K562 (cell line): ENCODE results near the gene QPRT. TPM values are rescaled to one million over a fixed set of nuclear protein-coding genes. Genes with fewer than 3 reads are reported as not detected.
A peak's percentile ranks its signal among the peaks of the same experiment; 100 is the strongest.

ENCODE experiments used
- ATAC-seq: fragments of 200-7000 bp; cut with Tn5 transposase; 3 replicates; pipeline ENCODE4 v1.9.1; 2020; ENCODE audit warnings: moderate library complexity
- BruUV-seq: library from RNA; stranded (reverse); fragments of 400-500 nt; replicated peaks from 2 replicates; lab custom pipeline; 2021; lab: Mats Ljungman, UMichigan
- CTCF ChIA-PET: fragments of 300-600 bp; formaldehyde crosslinking; extraction: SDS; loops from one replicate; lab custom pipeline; 2021; ENCODE audit warnings: low intra/inter-chr PET ratio; lab: Yijun Ruan, JAX
- POLR2A ChIA-PET: fragments of 300-600, 350-650 bp; sonication (Branson Sonifier 250); formaldehyde crosslinking; extraction: SDS; loops from one replicate; lab custom pipeline; 2021; ENCODE audit warnings: antibody characterized with exemption, inconsistent platforms; lab: Yijun Ruan, JAX
- DNase-seq, 4 experiments: peaks; one replicate each; pipeline versions ENCODE4 v3.0.0 to v3.0.0-alpha.2; 2011 to 2018; ENCODE audit warnings: low spot score in 3 of 4, mixed read lengths in 3 of 4; ENCODE audit errors: extremely low read depth in 1 of 4
- FAIRE-seq: peaks from 2 replicates; lab custom pipeline; 2011; peaks lifted over from hg19 to GRCh38; lab: Jason Lieb, UNC
- H2AFZ ChIP-seq: 2 replicates; pipeline ENCODE4 v1.6.0; 2011; ENCODE audit warnings: low read depth, low read length, control low read depth, inconsistent platforms
- H3K27ac ChIP-seq: fragments of 200-600 bp; 3 replicates; pipeline ENCODE4 v1.8.0; 2011; ENCODE audit warnings: low read depth, mild to moderate bottlenecking, control low read depth, inconsistent platforms, low read length, moderate library complexity, mixed read lengths; ENCODE audit errors: extremely low read depth
- H3K27me3 ChIP-seq, 2 experiments: fragments of 300-600 bp in 1 of 2; 2 replicates in 1 of 2; 3 replicates in 1 of 2; pipeline versions ENCODE4 v1.6.0 to v1.8.0; 2011; ENCODE audit warnings: inconsistent platforms in 2 of 2, low read length in 2 of 2, mild to moderate bottlenecking in 1 of 2, mixed read lengths in 1 of 2, moderate library complexity in 1 of 2; ENCODE audit not compliant: control insufficient read depth in 2 of 2, insufficient read depth in 2 of 2
- H3K36me3 ChIP-seq: fragments of 300-600 bp; 3 replicates; pipeline ENCODE4 v1.8.0; 2011; ENCODE audit warnings: mild to moderate bottlenecking, low read length, inconsistent platforms; ENCODE audit not compliant: control insufficient read depth, insufficient read depth
- H3K4me1 ChIP-seq, 2 experiments: fragments of 200-600 bp in 1 of 2; replicated peaks in 1 of 2; 2 replicates in 1 of 2; 3 replicates in 1 of 2; pipeline versions ENCODE4 v1.5.1 to v1.8.0; 2011; ENCODE audit warnings: inconsistent platforms in 2 of 2, low read length in 2 of 2, mild to moderate bottlenecking in 1 of 2, mixed read lengths in 1 of 2, moderate library complexity in 1 of 2; ENCODE audit not compliant: control insufficient read depth in 2 of 2, insufficient read depth in 2 of 2
- H3K4me2 ChIP-seq: 2 replicates; pipeline ENCODE4 v1.6.1; 2011; ENCODE audit warnings: low read length, control low read depth, inconsistent platforms, mixed read lengths; ENCODE audit not compliant: insufficient read depth
- H3K4me3 ChIP-seq: fragments of 200-600 bp; sonication (generic), shearing (Covaris generic); 2 replicates; pipeline ENCODE4 v1.5.1; 2016; ENCODE audit warnings: control low read depth, inconsistent platforms
- H3K79me2 ChIP-seq: fragments of 200-600 bp; 3 replicates; pipeline ENCODE4 v1.8.0; 2011; ENCODE audit warnings: low read length, inconsistent platforms; ENCODE audit not compliant: control insufficient read depth, insufficient read depth
- H3K9ac ChIP-seq, 2 experiments: 2 replicates each; pipeline versions ENCODE4 v1.6.0 to v1.6.1; 2011; ENCODE audit warnings: low read depth in 2 of 2, low read length in 2 of 2, control low read depth in 1 of 2, inconsistent platforms in 1 of 2, mild to moderate bottlenecking in 1 of 2, mixed read lengths in 1 of 2; ENCODE audit not compliant: insufficient read depth in 1 of 2
- H3K9me1 ChIP-seq: one replicate; pipeline ENCODE4 v1.6.0; 2011; ENCODE audit warnings: inconsistent platforms, mild to moderate bottlenecking, low read length, moderate library complexity; ENCODE audit not compliant: control insufficient read depth, insufficient read depth
- H3K9me3 ChIP-seq: replicated peaks from 2 replicates; pipeline ENCODE4 v1.5.1; 2011; ENCODE audit warnings: low read depth, low read length, inconsistent platforms; ENCODE audit not compliant: control insufficient read depth, insufficient read depth
- H4K20me1 ChIP-seq: replicated peaks from 2 replicates; pipeline ENCODE4 v1.6.1; 2011; ENCODE audit warnings: low read length, inconsistent platforms, mixed read lengths; ENCODE audit not compliant: control insufficient read depth, insufficient read depth
- DMBX1 ChIP-seq: fragments of 250-450 bp; sonication (Bioruptor Pico); IDR thresholded peaks from 2 replicates; pipeline ENCODE4 v1.8.0; 2022; ENCODE audit warnings: inconsistent platforms, mild to moderate bottlenecking, moderate library complexity, borderline replicate concordance
- EGR1 ChIP-seq: fragments of 450-650 bp; conservative IDR thresholded peaks from 2 replicates; pipeline ENCODE4 v1.6.1; 2017; ENCODE audit warnings: mild to moderate bottlenecking
- PTBP1 ChIP-seq: fragments of 200-400 bp; formaldehyde crosslinking; IDR thresholded peaks from 2 replicates; pipeline ENCODE4 v1.6.1; 2017; ENCODE audit warnings: low read depth, low read length
- SAFB2 ChIP-seq: fragments of 200-400 bp; formaldehyde crosslinking; IDR thresholded peaks from 2 replicates; pipeline ENCODE4 v1.6.1; 2018; ENCODE audit warnings: borderline replicate concordance, low read length, low read depth, moderate library complexity; ENCODE audit not compliant: severe bottlenecking
- SUPT5H ChIP-seq: fragments of 450-650 bp; IDR thresholded peaks from 2 replicates; pipeline ENCODE4 v1.6.1; 2016
- YY1 ChIP-seq, 3 experiments: IDR thresholded peaks; 2 replicates each; pipeline ENCODE4 v1.6.1; 2011; ENCODE audit warnings: low read length in 2 of 3, mild to moderate bottlenecking in 2 of 3, moderate library complexity in 2 of 3, borderline replicate concordance in 1 of 3, control low read depth in 1 of 3, low read depth in 1 of 3; ENCODE audit not compliant: insufficient read depth in 3 of 3, insufficient replicate concordance in 2 of 3, control insufficient read depth in 1 of 3, insufficient read length in 1 of 3; ENCODE audit errors: extremely low read depth in 1 of 3
- ZNF184 ChIP-seq: sonication (generic); formaldehyde crosslinking; IDR thresholded peaks from 2 replicates; pipeline ENCODE4 v1.5.0; 2020; ENCODE audit warnings: missing genetic modification reagents
- ZNF239 ChIP-seq: fragments of 250-450 bp; sonication (Bioruptor Pico); IDR thresholded peaks from 2 replicates; pipeline ENCODE4 v1.4.0; 2020; ENCODE audit warnings: mild to moderate bottlenecking
- ZNF551 ChIP-seq: fragments of 250-450 bp; sonication (Bioruptor Pico); IDR thresholded peaks from 2 replicates; pipeline ENCODE4 v1.5.0; 2021; ENCODE audit warnings: mild to moderate bottlenecking, moderate library complexity
- WGBS: fragments of 100-300 bp; shearing (Covaris generic); methylation state at CpG from one replicate; pipeline ENCODE4 v1.1.6; 2016; ENCODE audit warnings: low coverage, mixed read lengths; ENCODE audit not compliant: insufficient coverage; ENCODE audit errors: missing lambda C conversion rate; 5-methylcytosine and 5-hydroxymethylcytosine counted together
- in situ Hi-C: fragments of 300-500 bp; cut with MboI; formaldehyde crosslinking; loops from 4 replicates; pipeline ENCODE4 v1.15.0; 2018; ENCODE audit warnings: inconsistent platforms, mixed read lengths
- intact Hi-C: fragments of 100-400 bp; cut with micrococcal nuclease; formaldehyde crosslinking; loops from 2 replicates; pipeline ENCODE4 v1.14.2; 2022
- polyA plus RNA-seq, 8 experiments: library from polyadenylated mRNA; depleted of rRNA in 4 of 8; stranded (reverse) in 5 of 8; unstranded in 3 of 8; fragments of >200 nt; fragmentation: Nextera tagmentation in 2 of 8; fragmentation: Illumina TruSeq in 1 of 8; extraction: Ambion mirVana in 2 of 8; extraction: Trizol in 1 of 8; gene quantifications; 2 replicates each; pipeline versions ENCODE4 v1.2.1 to v1.2.3, GENCODE V29; 2011 to 2014; ENCODE audit warnings: inconsistent platforms in 1 of 8, missing spikeins in 1 of 8
- total RNA-seq, 7 experiments: library from RNA; depleted of rRNA in 6 of 7; stranded (reverse); fragments of >200 nt in 6 of 7; fragmentation: Illumina TruSeq in 2 of 7; extraction: Trizol in 2 of 7; gene quantifications; 2 replicates each; pipeline versions ENCODE4 v1.2.1 to v1.2.3, GENCODE V29; 2011 to 2021; ENCODE audit warnings: low replicate concordance in 1 of 7
- TF ChIP-seq, protein P1 (sequence below): sonication (generic); formaldehyde crosslinking; IDR thresholded peaks from 2 replicates; pipeline ENCODE4 v1.8.0; 2022; ENCODE audit warnings: mild to moderate bottlenecking, missing genetic modification reagents, borderline replicate concordance
- TF ChIP-seq, protein P2 (sequence below): fragments of 250-450 bp; sonication (Bioruptor Pico); IDR thresholded peaks from 2 replicates; pipeline ENCODE4 v1.8.0; 2021; ENCODE audit warnings: mild to moderate bottlenecking, moderate library complexity
- TF ChIP-seq, protein P3 (sequence below): IDR thresholded peaks from 2 replicates; pipeline ENCODE4 v1.6.1; 2011; ENCODE audit not compliant: insufficient read length; ENCODE audit errors: extremely low read depth
- TF ChIP-seq, protein P4 (sequence below): fragments of 450-650 bp; IDR thresholded peaks from 2 replicates; pipeline ENCODE4 v1.6.1; 2016

Gene QPRT
- total and polyA plus RNA-seq, 9 of the 15 experiments (the other 6 are each of a cell fraction or from before 2014, with no cell fraction given): 7.7 to 112 (median 64.1) TPM

DNA sequence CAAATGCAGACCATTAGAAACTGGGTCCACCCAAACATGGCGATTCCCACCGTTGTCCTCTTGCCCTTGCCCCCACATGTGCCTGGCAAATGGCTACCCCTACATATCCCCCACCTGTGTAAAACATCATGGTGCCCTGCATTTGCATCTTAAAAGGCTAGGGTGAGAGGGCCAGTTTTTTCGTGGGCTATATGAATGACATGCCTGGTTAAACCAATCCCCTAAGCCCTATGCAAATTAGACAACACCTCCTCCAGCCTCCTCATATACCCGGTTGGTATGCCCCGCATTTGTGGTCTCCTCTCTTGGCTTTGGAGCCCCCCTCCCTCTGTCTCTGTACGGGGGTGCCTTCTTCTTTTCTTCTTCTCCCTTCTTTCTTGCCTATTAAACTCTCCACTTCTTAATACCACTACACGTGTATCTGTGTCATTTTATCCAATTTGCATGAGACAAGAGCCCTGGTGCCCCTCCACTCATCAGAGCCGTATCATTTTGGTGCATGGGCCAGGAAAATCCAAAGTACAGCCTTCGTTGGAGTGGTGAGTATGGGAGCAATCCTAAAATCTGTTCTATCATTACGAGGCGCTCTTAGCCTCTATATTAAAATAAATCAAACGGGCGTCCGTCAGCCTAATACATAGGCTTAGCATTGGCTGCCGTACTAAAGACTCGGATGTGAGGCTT is 30.1 kb downstream of the QPRT start:
- DNase-seq (no peak), FAIRE-seq (no peak), ATAC-seq (peak; percentile 38; the same call in 1 of the 3 replicates)
- Histone ChIP-seq H3K4me3 (no peak overlapping the region), H3K9ac (no peak overlapping the region), H3K36me3 (no peaks in the 10 kb centered on the region), H3K9me1 (no peaks in the 10 kb centered on the region), H3K4me2 (peak overlapping the region; percentile 50), H3K79me2 (no peaks in the 10 kb centered on the region), H3K27me3 (no peaks in the 10 kb centered on the region), H2AFZ (peak overlapping the region; percentile 60), H4K20me1 (no peaks in the 10 kb centered on the region), H3K4me1 (peaks cover 8 to 17% of the 10 kb centered on the region in 2 experiments), H3K9me3 (no peaks in the 10 kb centered on the region), H3K27ac (no peak overlapping the region)
- BruUV-seq: no TSS peak
- ChIA-PET POLR2A (no interaction called here), CTCF (no interaction called here)
- WGBS: 59% methylated on average over 15 of the region's 16 CpGs
- intact Hi-C loops (loop anchor here (10.0 kb wide), 1 partner anchor 76 kb away; no protein-coding TSS in a partner anchor), in situ Hi-C loops (no loop called here)
- TF ChIP-seq, protein P1, sequence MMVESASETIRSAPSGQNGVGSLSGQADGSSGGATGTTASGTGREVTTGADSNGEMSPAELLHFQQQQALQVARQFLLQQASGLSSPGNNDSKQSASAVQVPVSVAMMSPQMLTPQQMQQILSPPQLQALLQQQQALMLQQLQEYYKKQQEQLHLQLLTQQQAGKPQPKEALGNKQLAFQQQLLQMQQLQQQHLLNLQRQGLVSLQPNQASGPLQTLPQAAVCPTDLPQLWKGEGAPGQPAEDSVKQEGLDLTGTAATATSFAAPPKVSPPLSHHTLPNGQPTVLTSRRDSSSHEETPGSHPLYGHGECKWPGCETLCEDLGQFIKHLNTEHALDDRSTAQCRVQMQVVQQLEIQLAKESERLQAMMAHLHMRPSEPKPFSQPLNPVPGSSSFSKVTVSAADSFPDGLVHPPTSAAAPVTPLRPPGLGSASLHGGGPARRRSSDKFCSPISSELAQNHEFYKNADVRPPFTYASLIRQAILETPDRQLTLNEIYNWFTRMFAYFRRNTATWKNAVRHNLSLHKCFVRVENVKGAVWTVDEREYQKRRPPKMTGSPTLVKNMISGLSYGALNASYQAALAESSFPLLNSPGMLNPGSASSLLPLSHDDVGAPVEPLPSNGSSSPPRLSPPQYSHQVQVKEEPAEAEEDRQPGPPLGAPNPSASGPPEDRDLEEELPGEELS (CRISPR knock-in tag): no peak
- TF ChIP-seq PTBP1 (no peak), ZNF551 (no peak), EGR1 (no peak), DMBX1 (CRISPR knock-in tag) (no peak), ZNF184 (CRISPR knock-in tag) (no peak), YY1 (IDR thresholded peaks at IDR 0.05; ENCODE audit: borderline replicate concordance in 1 of 3, control insufficient read depth in 1 of 3, extremely low read depth in 1 of 3, insufficient read depth in 3 of 3, insufficient read length in 1 of 3, insufficient replicate concordance in 2 of 3, low read depth in 1 of 3, low read length in 2 of 3) (peak in 1 of 3 experiments; percentile 15), SUPT5H (no peak), SAFB2 (no peak), ZNF239 (CRISPR knock-in tag) (no peak)
- TF ChIP-seq, protein P2, sequence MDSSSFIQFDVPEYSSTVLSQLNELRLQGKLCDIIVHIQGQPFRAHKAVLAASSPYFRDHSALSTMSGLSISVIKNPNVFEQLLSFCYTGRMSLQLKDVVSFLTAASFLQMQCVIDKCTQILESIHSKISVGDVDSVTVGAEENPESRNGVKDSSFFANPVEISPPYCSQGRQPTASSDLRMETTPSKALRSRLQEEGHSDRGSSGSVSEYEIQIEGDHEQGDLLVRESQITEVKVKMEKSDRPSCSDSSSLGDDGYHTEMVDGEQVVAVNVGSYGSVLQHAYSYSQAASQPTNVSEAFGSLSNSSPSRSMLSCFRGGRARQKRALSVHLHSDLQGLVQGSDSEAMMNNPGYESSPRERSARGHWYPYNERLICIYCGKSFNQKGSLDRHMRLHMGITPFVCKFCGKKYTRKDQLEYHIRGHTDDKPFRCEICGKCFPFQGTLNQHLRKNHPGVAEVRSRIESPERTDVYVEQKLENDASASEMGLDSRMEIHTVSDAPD (CRISPR knock-in tag): no peak
- TF ChIP-seq, protein P3, sequence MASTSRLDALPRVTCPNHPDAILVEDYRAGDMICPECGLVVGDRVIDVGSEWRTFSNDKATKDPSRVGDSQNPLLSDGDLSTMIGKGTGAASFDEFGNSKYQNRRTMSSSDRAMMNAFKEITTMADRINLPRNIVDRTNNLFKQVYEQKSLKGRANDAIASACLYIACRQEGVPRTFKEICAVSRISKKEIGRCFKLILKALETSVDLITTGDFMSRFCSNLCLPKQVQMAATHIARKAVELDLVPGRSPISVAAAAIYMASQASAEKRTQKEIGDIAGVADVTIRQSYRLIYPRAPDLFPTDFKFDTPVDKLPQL: no peak
- TF ChIP-seq, protein P4, sequence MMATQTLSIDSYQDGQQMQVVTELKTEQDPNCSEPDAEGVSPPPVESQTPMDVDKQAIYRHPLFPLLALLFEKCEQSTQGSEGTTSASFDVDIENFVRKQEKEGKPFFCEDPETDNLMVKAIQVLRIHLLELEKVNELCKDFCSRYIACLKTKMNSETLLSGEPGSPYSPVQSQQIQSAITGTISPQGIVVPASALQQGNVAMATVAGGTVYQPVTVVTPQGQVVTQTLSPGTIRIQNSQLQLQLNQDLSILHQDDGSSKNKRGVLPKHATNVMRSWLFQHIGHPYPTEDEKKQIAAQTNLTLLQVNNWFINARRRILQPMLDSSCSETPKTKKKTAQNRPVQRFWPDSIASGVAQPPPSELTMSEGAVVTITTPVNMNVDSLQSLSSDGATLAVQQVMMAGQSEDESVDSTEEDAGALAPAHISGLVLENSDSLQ: peak; percentile 88
